Activated CD8-positive, alpha-beta memory T cell treated with anti-CD3 and anti-CD28 coated beads, Interleukin-2, amount 50 U/mL, for 24 hours (primary cell): ENCODE measurements around the gene ACTA2.

Experiments used
- DNase-seq: peaks from one replicate; pipeline ENCODE4 v3.0.0-alpha.2; 2020; ENCODE audit errors: extremely low read depth

Gene ACTA2

GRCh38 chr10:88981435-88981834 lies 28.9 kb upstream of the ACTA2 start:
- no peak for DNase-seq

GRCh38 chr10:88980800-88981199 lies 28.2 kb upstream of the ACTA2 start:
- DNase-seq: no peak

- no peak for DNase-seq
These were observed 27.7 kb upstream of the ACTA2 start for GRCh38 chr10:88980247-88980646.

GRCh38 chr10:88979603-88980002 lies 27.0 kb upstream of the ACTA2 start:
- no peak for DNase-seq

GRCh38 chr10:88979153-88979562 lies 26.6 kb upstream of the ACTA2 start:
- no peak for DNase-seq

- no peak for DNase-seq
These were observed 25.9 kb upstream of the ACTA2 start for GRCh38 chr10:88978463-88978862.

GRCh38 chr10:88975377-88975720 lies 22.8 kb upstream of the ACTA2 start:
- no peak for DNase-seq

GRCh38 chr10:88974446-88975376 lies 22.1 kb upstream of the ACTA2 start:
- DNase-seq: no peak

- DNase-seq: no peak
These were observed 21.4 kb upstream of the ACTA2 start for GRCh38 chr10:88974012-88974411.

GRCh38 chr10:88971221-88972061 lies 18.9 kb upstream of the ACTA2 start:
- DNase-seq: no peak

- DNase-seq: no peak
These were observed 15.8 kb upstream of the ACTA2 start for GRCh38 chr10:88968391-88968790.

GRCh38 chr10:88966797-88967196 lies 14.2 kb upstream of the ACTA2 start:
- no peak for DNase-seq

GRCh38 chr10:88964869-88965415 lies 12.4 kb upstream of the ACTA2 start:
- DNase-seq: no peak

GRCh38 chr10:88964360-88964759 lies 11.8 kb upstream of the ACTA2 start:
- no peak for DNase-seq

- no peak for DNase-seq
These were observed 10.7 kb upstream of the ACTA2 start for GRCh38 chr10:88963318-88963717.

- DNase-seq: no peak
These were observed 9.8 kb upstream of the ACTA2 start for GRCh38 chr10:88962336-88962735.

GRCh38 chr10:88961266-88961665 lies 8.7 kb upstream of the ACTA2 start:
- DNase-seq: no peak

GRCh38 chr10:88960802-88961201 lies 8.2 kb upstream of the ACTA2 start:
- DNase-seq: no peak

GRCh38 chr10:88958721-88959120 lies 6.1 kb upstream of the ACTA2 start:
- no peak for DNase-seq

- DNase-seq: no peak
These were observed 4.8 kb upstream of the ACTA2 start for GRCh38 chr10:88957381-88957780.

- no peak for DNase-seq
These were observed 2.0 kb upstream of the ACTA2 start for GRCh38 chr10:88954458-88955083.

GRCh38 chr10:88953662-88954061 lies 1.1 kb upstream of the ACTA2 start:
- DNase-seq: no peak
